Activated CD8-positive, alpha-beta T cell treated with anti-CD3 and anti-CD28 coated beads for 36 hours (primary cell): Measurements from ENCODE around the gene USP50. TPM values are rescaled to one million over a fixed set of nuclear protein-coding genes. Genes with fewer than 3 reads are reported as not detected.
"Not testable (repeated sequence)": the region's sequence is repeated elsewhere in the genome, so short reads cannot be mapped to it uniquely, and the experiment has no call there.

Experiments
- ATAC-seq: fragments of 200-7000 bp; cut with Tn5 transposase; one replicate; pipeline ENCODE4 v1.10.0; 2021; ENCODE audit warnings: mild to moderate bottlenecking, moderate library complexity
- CTCF ChIA-PET: fragments of 350-600 bp; sonication (Branson Sonifier 250); formaldehyde crosslinking; loops from one replicate; lab custom pipeline; 2021; ENCODE audit warnings: antibody characterized with exemption; lab: Charles Lee
- POLR2A ChIA-PET: fragments of 350-600 bp; sonication (Branson Sonifier 250); formaldehyde crosslinking; loops from one replicate; lab custom pipeline; 2021; ENCODE audit warnings: antibody characterized with exemption; lab: Charles Lee
- DNase-seq: peaks from one replicate; pipeline ENCODE4 v3.0.0-alpha.2; 2020
- H3K27ac Mint-ChIP-seq: one replicate; pipeline ENCODE4 v1.8.0; 2021; ENCODE audit warnings: mild to moderate bottlenecking, mixed read lengths
- H3K27me3 Mint-ChIP-seq: one replicate; pipeline ENCODE4 v1.8.0; 2021; ENCODE audit warnings: mixed read lengths
- H3K36me3 Mint-ChIP-seq: one replicate; pipeline ENCODE4 v1.8.0; 2021; ENCODE audit warnings: low read depth, mixed read lengths
- H3K4me1 Mint-ChIP-seq: one replicate; pipeline ENCODE4 v1.8.0; 2021; ENCODE audit warnings: low read depth, mixed read lengths
- H3K4me3 Mint-ChIP-seq: one replicate; pipeline ENCODE4 v1.8.0; 2021; ENCODE audit warnings: mild to moderate bottlenecking, moderate library complexity, mixed read lengths
- H3K9me3 Mint-ChIP-seq: one replicate; pipeline ENCODE4 v1.8.0; 2021; ENCODE audit warnings: mixed read lengths
- CTCF ChIP-seq: fragments of 200-600 bp; IDR thresholded peaks from one replicate; pipeline ENCODE4 v1.8.0; 2022; ENCODE audit warnings: antibody characterized with exemption, mild to moderate bottlenecking
- intact Hi-C: fragments of 100-400 bp; cut with micrococcal nuclease; formaldehyde crosslinking; loops from one replicate; pipeline ENCODE4 v1.10.0; 2022
- total RNA-seq, 2 experiments: library from RNA; stranded (reverse); gene quantifications; one replicate each; pipeline ENCODE4 v1.2.3, GENCODE V29; 2021

Gene USP50
- total RNA-seq, 2 experiments from 2014 or later: not detected

- ChIA-PET POLR2A (no interaction called here), CTCF (no interaction called here)
- TF ChIP-seq CTCF: no peak
- Mint-ChIP-seq H3K9me3 (no peaks in the 10 kb centered on the region), H3K36me3 (peaks cover 30% of the 10 kb centered on the region), H3K27me3 (no peaks in the 10 kb centered on the region), H3K4me3 (no peak overlapping the region), H3K4me1 (peaks cover 2% of the 10 kb centered on the region), H3K27ac (no peak overlapping the region)
- DNase-seq: no peak
- intact Hi-C loops: no loop called here
- ATAC-seq: no peak
Observed at GRCh38 chr15:50576166-50576565, 29.7 kb upstream of the USP50 start.

GRCh38 chr15:50573842-50574241 is 27.4 kb upstream of the USP50 start:
- POLR2A ChIA-PET: interaction anchor here (0.7 to 1.2 kb wide), 2 partner anchors 18 to 181 kb away, joined by 3 to 4 read pairs; no protein-coding TSS in a partner anchor
- H3K9me3 Mint-ChIP-seq, CTCF ChIA-PET, H3K4me1 Mint-ChIP-seq, H3K27ac Mint-ChIP-seq, H3K27me3 Mint-ChIP-seq, ATAC-seq, DNase-seq, intact Hi-C loops, H3K4me3 Mint-ChIP-seq: not testable (repeated sequence)
- H3K36me3 Mint-ChIP-seq: peaks cover 34% of the 10 kb centered on the region

GRCh38 chr15:50563756-50564155 is 17.3 kb upstream of the USP50 start:
- DNase-seq (no peak), ATAC-seq (no peak)
- H3K9me3 Mint-ChIP-seq: no peaks in the 10 kb centered on the region
- no peak for TF ChIP-seq CTCF
- CTCF ChIA-PET: no interaction called here
- H3K4me3 Mint-ChIP-seq: no peak overlapping the region
- peak overlapping the region; percentile 83 for H3K27ac Mint-ChIP-seq
- peaks cover 18% of the 10 kb centered on the region for H3K4me1 Mint-ChIP-seq
- intact Hi-C loops: no loop called here
- peaks cover 33% of the 10 kb centered on the region for H3K36me3 Mint-ChIP-seq
- H3K27me3 Mint-ChIP-seq: no peaks in the 10 kb centered on the region
- POLR2A ChIA-PET: no interaction called here

GRCh38 chr15:50562735-50563640 is 16.5 kb upstream of the USP50 start:
- Mint-ChIP-seq H3K4me3 (no peak overlapping the region), H3K36me3 (peaks cover 26% of the 10 kb centered on the region), H3K4me1 (peaks cover 20% of the 10 kb centered on the region), H3K9me3 (no peaks in the 10 kb centered on the region), H3K27me3 (no peaks in the 10 kb centered on the region), H3K27ac (peak overlapping the region; percentile 83)
- POLR2A ChIA-PET: interaction anchor here (0.6 to 1.1 kb wide), 3 partner anchors 13 to 68 kb away, joined by 3 to 4 read pairs (median 3); no protein-coding TSS in a partner anchor
- intact Hi-C loops: no loop called here
- DNase-seq (peak; percentile 28), ATAC-seq (peak; percentile 74)
- CTCF ChIA-PET: no interaction called here
- no peak for TF ChIP-seq CTCF

GRCh38 chr15:50558012-50558411 is 11.5 kb upstream of the USP50 start:
- H3K9me3 Mint-ChIP-seq: peaks cover 2% of the 10 kb centered on the region
- peaks cover 31% of the 10 kb centered on the region for H3K4me1 Mint-ChIP-seq
- ChIA-PET POLR2A (no interaction called here), CTCF (no interaction called here)
- peaks cover 31% of the 10 kb centered on the region for H3K36me3 Mint-ChIP-seq
- no peak for TF ChIP-seq CTCF
- intact Hi-C loops: no loop called here
- no peak overlapping the region for H3K4me3 Mint-ChIP-seq
- no peak overlapping the region for H3K27ac Mint-ChIP-seq
- no peak for DNase-seq
- no peaks in the 10 kb centered on the region for H3K27me3 Mint-ChIP-seq
- ATAC-seq: no peak
